Activated T-helper 2 cell treated with anti-CD3 and anti-CD28 coated beads, Interferon-gamma antibody, Interleukin-2, Interleukin-4, amounts not matched to agents 10 μg/mL and 5 μg/mL and 100 μg/mL, durations not matched to agents 14 hours and 24 hours and 36 hours (primary cell): Measurements from ENCODE around the gene PIK3C2A. TPM values are rescaled to one million over a fixed set of nuclear protein-coding genes. Genes with fewer than 3 reads are reported as not detected.
A peak's percentile ranks its signal among the peaks of the same experiment; 100 is the strongest.
"Not testable (repeated sequence)": the region's sequence is repeated elsewhere in the genome, so short reads cannot be mapped to it uniquely, and the experiment has no call there.

Experiments
- DNase-seq: peaks from one replicate; pipeline ENCODE4 v3.0.0; 2021; ENCODE audit warnings: low spot score
- H3K27ac Mint-ChIP-seq: one replicate; pipeline ENCODE4 v1.8.0; 2021; ENCODE audit warnings: mixed read lengths
- H3K27me3 Mint-ChIP-seq: one replicate; pipeline ENCODE4 v1.8.0; 2021; ENCODE audit warnings: low read depth, mixed read lengths
- H3K36me3 Mint-ChIP-seq: one replicate; pipeline ENCODE4 v1.8.0; 2021; ENCODE audit warnings: low read depth, mixed read lengths
- H3K4me1 Mint-ChIP-seq: one replicate; pipeline ENCODE4 v1.8.0; 2021; ENCODE audit warnings: low read depth, mixed read lengths
- H3K4me3 Mint-ChIP-seq: one replicate; pipeline ENCODE4 v1.8.0; 2021; ENCODE audit warnings: low read depth, mild to moderate bottlenecking, moderate library complexity, mixed read lengths
- H3K9me3 Mint-ChIP-seq: one replicate; pipeline ENCODE4 v1.8.0; 2021; ENCODE audit warnings: mixed read lengths
- intact Hi-C: fragments of 100-400 bp; cut with micrococcal nuclease; formaldehyde crosslinking; loops from one replicate; pipeline ENCODE4 v1.15.1; 2023
- total RNA-seq: library from RNA; stranded (reverse); gene quantifications from 2 replicates; pipeline ENCODE4 v1.2.3, GENCODE V29; 2022

PIK3C2A gene
- total RNA-seq, 1 donor from 2014 or later: 32.5 TPM

- no peak for DNase-seq
- Mint-ChIP-seq H3K4me1 (peaks cover 12% of the 10 kb centered on the region), H3K36me3 (no peaks in the 10 kb centered on the region), H3K9me3 (no peaks in the 10 kb centered on the region), H3K27ac (no peak overlapping the region), H3K4me3 (no peak overlapping the region), H3K27me3 (peaks cover 31% of the 10 kb centered on the region)
- intact Hi-C loops: loop anchor here (1.0 to 2.0 kb wide), 2 partner anchors 47 to 275 kb away; partner anchors contain the start of gene NUCB2
These were observed 21.8 kb upstream of the PIK3C2A start for GRCh38 chr11:17229481-17230152.

- H3K9me3 Mint-ChIP-seq, H3K27ac Mint-ChIP-seq, H3K4me3 Mint-ChIP-seq, DNase-seq, H3K36me3 Mint-ChIP-seq, intact Hi-C loops: not testable (repeated sequence)
- Mint-ChIP-seq H3K27me3 (peaks cover 29% of the 10 kb centered on the region), H3K4me1 (peaks cover 12% of the 10 kb centered on the region)
These were observed 20.6 kb upstream of the PIK3C2A start for GRCh38 chr11:17228186-17228925.

- no peak overlapping the region for H3K4me3 Mint-ChIP-seq
- DNase-seq: no peak
- no peaks in the 10 kb centered on the region for H3K4me1 Mint-ChIP-seq
- intact Hi-C loops: no loop called here
- no peaks in the 10 kb centered on the region for H3K36me3 Mint-ChIP-seq
- no peak overlapping the region for H3K27ac Mint-ChIP-seq
- H3K9me3 Mint-ChIP-seq: no peaks in the 10 kb centered on the region
- H3K27me3 Mint-ChIP-seq: peaks cover 29% of the 10 kb centered on the region
These were observed 16.9 kb upstream of the PIK3C2A start for GRCh38 chr11:17224727-17225126.

- Mint-ChIP-seq H3K27ac (no peak overlapping the region), H3K4me3 (no peak overlapping the region), H3K4me1 (no peaks in the 10 kb centered on the region), H3K9me3 (no peaks in the 10 kb centered on the region), H3K27me3 (peaks cover 28% of the 10 kb centered on the region), H3K36me3 (no peaks in the 10 kb centered on the region)
- DNase-seq: no peak
- intact Hi-C loops: no loop called here
These were observed 14.2 kb upstream of the PIK3C2A start for GRCh38 chr11:17221968-17222367.

- intact Hi-C loops: no loop called here
- Mint-ChIP-seq H3K4me1 (no peaks in the 10 kb centered on the region), H3K4me3 (no peak overlapping the region), H3K27ac (no peak overlapping the region), H3K36me3 (no peaks in the 10 kb centered on the region), H3K9me3 (peaks cover 5% of the 10 kb centered on the region), H3K27me3 (peaks cover 26% of the 10 kb centered on the region)
- no peak for DNase-seq
These were observed 11.2 kb upstream of the PIK3C2A start for GRCh38 chr11:17219016-17219415.

GRCh38 chr11:17218403-17218802 lies 10.6 kb upstream of the PIK3C2A start:
- H3K27ac Mint-ChIP-seq: no peak overlapping the region
- peaks cover 9% of the 10 kb centered on the region for H3K9me3 Mint-ChIP-seq
- no peaks in the 10 kb centered on the region for H3K36me3 Mint-ChIP-seq
- no peaks in the 10 kb centered on the region for H3K4me1 Mint-ChIP-seq
- H3K4me3 Mint-ChIP-seq: no peak overlapping the region
- no peak for DNase-seq
- H3K27me3 Mint-ChIP-seq: peaks cover 24% of the 10 kb centered on the region
- intact Hi-C loops: no loop called here

- Mint-ChIP-seq H3K27ac (no peak overlapping the region), H3K4me3 (no peak overlapping the region), H3K27me3 (peaks cover 20% of the 10 kb centered on the region), H3K9me3 (peaks cover 9% of the 10 kb centered on the region), H3K36me3 (no peaks in the 10 kb centered on the region), H3K4me1 (no peaks in the 10 kb centered on the region)
- no peak for DNase-seq
- intact Hi-C loops: no loop called here
These were observed 9.6 kb upstream of the PIK3C2A start for GRCh38 chr11:17217401-17217800.

GRCh38 chr11:17214338-17214737 lies 6.6 kb upstream of the PIK3C2A start:
- DNase-seq: no peak
- peaks cover 9% of the 10 kb centered on the region for H3K9me3 Mint-ChIP-seq
- no peak overlapping the region for H3K27ac Mint-ChIP-seq
- intact Hi-C loops: no loop called here
- H3K36me3 Mint-ChIP-seq: no peaks in the 10 kb centered on the region
- H3K27me3 Mint-ChIP-seq: peaks cover 14% of the 10 kb centered on the region
- peaks cover 6% of the 10 kb centered on the region for H3K4me1 Mint-ChIP-seq
- H3K4me3 Mint-ChIP-seq: no peak overlapping the region

- H3K27me3 Mint-ChIP-seq: peaks cover 7% of the 10 kb centered on the region
- intact Hi-C loops: no loop called here
- peaks cover 9% of the 10 kb centered on the region for H3K9me3 Mint-ChIP-seq
- peaks cover 26% of the 10 kb centered on the region for H3K4me1 Mint-ChIP-seq
- DNase-seq: no peak
- no peak overlapping the region for H3K4me3 Mint-ChIP-seq
- no peak overlapping the region for H3K27ac Mint-ChIP-seq
- H3K36me3 Mint-ChIP-seq: peaks cover 3% of the 10 kb centered on the region
These were observed 3.5 kb upstream of the PIK3C2A start for GRCh38 chr11:17211286-17211685.

- no peak overlapping the region for H3K4me3 Mint-ChIP-seq
These were observed 2.1 kb upstream of the PIK3C2A start for GRCh38 chr11:17209939-17210245.

GRCh38 chr11:17208257-17208999 lies 642 bp upstream of the PIK3C2A start:
- DNase-seq: no peak
- Mint-ChIP-seq H3K27me3 (no peaks in the 10 kb centered on the region), H3K4me1 (peaks cover 30% of the 10 kb centered on the region), H3K27ac (peak overlapping the region; percentile 95), H3K9me3 (no peaks in the 10 kb centered on the region), H3K4me3 (peak overlapping the region; percentile 99), H3K36me3 (peaks cover 9% of the 10 kb centered on the region)
- intact Hi-C loops: loop anchor here (1.0 to 5.0 kb wide), 2 partner anchors 46 to 131 kb away; partner anchors contain the start of gene RPS13

More at GRCh38 chr11:17209939-17210245, 2.1 kb upstream of the PIK3C2A start:
- peaks cover 9% of the 10 kb centered on the region for H3K9me3 Mint-ChIP-seq
- peaks cover 26% of the 10 kb centered on the region for H3K4me1 Mint-ChIP-seq
- peaks cover 3% of the 10 kb centered on the region for H3K36me3 Mint-ChIP-seq
- DNase-seq: no peak
- H3K27me3 Mint-ChIP-seq: no peaks in the 10 kb centered on the region
- intact Hi-C loops: loop anchor here (5.0 kb wide), 1 partner anchor 48 kb away; no protein-coding TSS in a partner anchor
- no peak overlapping the region for H3K27ac Mint-ChIP-seq

- H3K27ac Mint-ChIP-seq: no peak overlapping the region
- peaks cover 16% of the 10 kb centered on the region for H3K36me3 Mint-ChIP-seq
- H3K4me3 Mint-ChIP-seq: peak overlapping the region; percentile 99
- peaks cover 32% of the 10 kb centered on the region for H3K4me1 Mint-ChIP-seq
- H3K9me3 Mint-ChIP-seq: no peaks in the 10 kb centered on the region
- DNase-seq: no peak
- no peaks in the 10 kb centered on the region for H3K27me3 Mint-ChIP-seq
- intact Hi-C loops: loop anchor here (5.0 kb wide), 1 partner anchor 44 kb away; no protein-coding TSS in a partner anchor
These were observed 1.3 kb downstream of the PIK3C2A start for GRCh38 chr11:17206463-17206862.
